ENCODE measurements around the gene SHC2.

Gene SHC2

GRCh38 chr19:455031-455705 is 5.7 kb downstream of the SHC2 start:
- H3K36me3 ChIP-seq (ENCODE audit: control insufficient read depth in 2 of 2, insufficient read depth in 1 of 2, low read length in 2 of 2) = peaks cover 0 to 14% of the 10 kb centered on the region in 2 experiments; a peak in 1 of 3 replicates
- H3K4me1 ChIP-seq (ENCODE audit: control insufficient read depth, insufficient read depth, low read length) = no peaks in the 10 kb centered on the region
- no peak for TF ChIP-seq CTCF (tag by site-specific recombination; IDR thresholded peaks at IDR 0.05)
- TF ChIP-seq ZNF639 (tag by site-specific recombination; IDR thresholded peaks at IDR 0.05) = no peak
- no peak for TF ChIP-seq ZNF558 (tag by site-specific recombination; IDR thresholded peaks at IDR 0.05)
- TF ChIP-seq BCL6B (tag by site-specific recombination; IDR thresholded peaks at IDR 0.05) = no peak
- TF ChIP-seq HIC1 (tag by site-specific recombination; IDR thresholded peaks at IDR 0.05) = no peak
- TF ChIP-seq REST (tag by site-specific recombination; IDR thresholded peaks at IDR 0.05) = no peak
- no peak for TF ChIP-seq ZFP41 (tag by site-specific recombination; IDR thresholded peaks at IDR 0.05; ENCODE audit: borderline replicate concordance)
- TF ChIP-seq ZNF274 (IDR thresholded peaks at IDR 0.05; ENCODE audit: low read length) = no peak
- TF ChIP-seq ZNF274 (tag by site-specific recombination; IDR thresholded peaks at IDR 0.05; ENCODE audit: borderline replicate concordance) = no peak
- no peak for TF ChIP-seq ZNF830 (tag by site-specific recombination; IDR thresholded peaks at IDR 0.05; ENCODE audit: low read depth)
- no peak for TF ChIP-seq ZNF692 (tag by site-specific recombination; IDR thresholded peaks at IDR 0.05)
- TF ChIP-seq ZNF223 (tag by site-specific recombination; IDR thresholded peaks at IDR 0.05) = no peak
- no peak for TF ChIP-seq ZFP37 (tag by site-specific recombination; IDR thresholded peaks at IDR 0.05)
- no peak for TF ChIP-seq ZNF768 (tag by site-specific recombination; IDR thresholded peaks at IDR 0.05)
- TF ChIP-seq ZNF707 (tag by site-specific recombination; IDR thresholded peaks at IDR 0.05) = no peak
- TF ChIP-seq ZSCAN30 (tag by site-specific recombination; IDR thresholded peaks at IDR 0.05) = no peak
- no peak for TF ChIP-seq KLF8 (tag by site-specific recombination; IDR thresholded peaks at IDR 0.05)
- no peak for TF ChIP-seq ZFP69B (tag by site-specific recombination; IDR thresholded peaks at IDR 0.05)
- no peak for TF ChIP-seq GFI1B (tag by site-specific recombination; IDR thresholded peaks at IDR 0.05)
- no peak for TF ChIP-seq ZNF280C (tag by site-specific recombination; IDR thresholded peaks at IDR 0.05)
- CTCF ChIA-PET = no interaction called here
- H3K9me3 ChIP-seq (ENCODE audit: control insufficient read depth, insufficient read depth, low read depth, low read length) = no peaks in the 10 kb centered on the region
- POLR2A ChIA-PET = no interaction called here
- H3K4me3 ChIP-seq (ENCODE audit: low read depth, low read length) = no peak overlapping the region
- H3K27ac ChIP-seq (ENCODE audit: extremely low read depth, low read depth, low read length) = no peak overlapping the region

Data from HEK293 (cell line).